ENCODE data around the gene DZIP1L.

Gene DZIP1L

DNA sequence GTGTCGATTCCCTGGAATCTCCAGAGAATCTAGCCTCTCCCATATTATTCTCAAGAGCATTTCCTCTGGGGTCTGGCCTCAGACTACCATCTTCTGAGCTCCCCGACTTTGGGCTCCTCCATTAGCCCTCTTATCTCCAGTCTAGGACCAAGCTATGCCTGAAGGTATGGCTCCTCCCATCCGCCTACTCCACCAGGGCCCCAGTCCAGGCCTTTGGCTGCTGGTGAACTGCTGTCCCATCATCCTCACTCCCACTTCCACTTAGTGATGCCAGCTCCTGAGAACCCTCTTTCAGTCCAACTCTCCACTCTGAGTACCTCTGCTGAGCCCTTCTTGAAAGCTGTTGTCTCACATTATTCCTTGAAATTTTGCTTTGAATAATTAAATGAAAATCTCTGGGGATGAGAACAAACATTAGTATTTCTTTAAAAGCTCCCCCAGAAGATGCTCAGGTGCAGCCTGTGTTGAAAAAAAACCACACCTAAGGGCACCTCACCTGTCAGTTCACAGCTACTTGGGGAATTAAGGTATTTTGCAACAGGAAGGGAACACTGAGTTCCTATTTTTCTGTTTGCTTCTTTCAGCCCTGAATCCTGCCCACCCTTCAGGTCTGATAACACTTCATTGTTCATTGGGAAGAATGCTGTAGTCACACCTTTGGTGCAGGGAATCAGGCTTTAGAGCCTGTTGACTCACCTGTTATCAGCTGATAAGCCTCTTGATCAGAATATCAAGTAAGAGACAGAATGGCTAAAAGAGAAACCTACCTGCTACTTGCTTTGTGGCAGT lies 95.9 kb downstream of the DZIP1L start:
- TF ChIP-seq, protein P1, sequence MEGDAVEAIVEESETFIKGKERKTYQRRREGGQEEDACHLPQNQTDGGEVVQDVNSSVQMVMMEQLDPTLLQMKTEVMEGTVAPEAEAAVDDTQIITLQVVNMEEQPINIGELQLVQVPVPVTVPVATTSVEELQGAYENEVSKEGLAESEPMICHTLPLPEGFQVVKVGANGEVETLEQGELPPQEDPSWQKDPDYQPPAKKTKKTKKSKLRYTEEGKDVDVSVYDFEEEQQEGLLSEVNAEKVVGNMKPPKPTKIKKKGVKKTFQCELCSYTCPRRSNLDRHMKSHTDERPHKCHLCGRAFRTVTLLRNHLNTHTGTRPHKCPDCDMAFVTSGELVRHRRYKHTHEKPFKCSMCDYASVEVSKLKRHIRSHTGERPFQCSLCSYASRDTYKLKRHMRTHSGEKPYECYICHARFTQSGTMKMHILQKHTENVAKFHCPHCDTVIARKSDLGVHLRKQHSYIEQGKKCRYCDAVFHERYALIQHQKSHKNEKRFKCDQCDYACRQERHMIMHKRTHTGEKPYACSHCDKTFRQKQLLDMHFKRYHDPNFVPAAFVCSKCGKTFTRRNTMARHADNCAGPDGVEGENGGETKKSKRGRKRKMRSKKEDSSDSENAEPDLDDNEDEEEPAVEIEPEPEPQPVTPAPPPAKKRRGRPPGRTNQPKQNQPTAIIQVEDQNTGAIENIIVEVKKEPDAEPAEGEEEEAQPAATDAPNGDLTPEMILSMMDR (conservative IDR thresholded peaks at IDR 0.05; ENCODE audit: low read depth), result no peak
- POLR2A ChIA-PET (ENCODE audit: low non-redundant PET), result no interaction called here
- CTCF ChIA-PET, result interaction anchor here (0.5 to 0.7 kb wide), 2 partner anchors 161 to 626 kb away, joined by 3 to 5 read pairs; no protein-coding TSS in a partner anchor

DNA sequence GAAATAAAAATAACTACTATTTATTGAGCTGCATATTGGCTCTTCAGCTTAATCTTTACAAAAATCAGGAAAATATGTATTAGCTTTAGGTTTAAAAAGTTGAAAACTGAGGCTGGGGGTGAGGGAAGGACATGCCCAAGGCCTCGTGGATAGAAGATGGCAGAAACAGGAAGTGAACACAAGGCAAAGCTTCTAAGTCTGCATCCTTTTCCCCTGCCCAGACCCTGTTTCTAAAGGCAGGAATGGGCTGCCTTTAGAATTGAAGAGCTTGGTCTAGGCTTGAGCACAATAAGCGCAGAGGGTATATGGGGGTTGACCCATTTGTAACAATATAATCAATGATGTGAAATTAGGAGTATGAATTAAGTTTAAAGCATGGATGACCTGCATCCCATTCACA lies 99.3 kb downstream of the DZIP1L start:
- H3K27ac ChIP-seq, result no peak overlapping the region
- no peak for DNase-seq (ENCODE audit: low spot score)
- ChIA-PET CTCF (interaction anchor here (0.6 kb wide), 1 partner anchor 761 kb away, joined by 4 read pairs; no protein-coding TSS in a partner anchor), POLR2A (ENCODE audit: low non-redundant PET) (no interaction called here)
- TF ChIP-seq, protein P1 (conservative IDR thresholded peaks at IDR 0.05; ENCODE audit: low read depth), result no peak

More for the DNA sequence above, 95.9 kb downstream of the DZIP1L start:
- DNase-seq (ENCODE audit: low spot score), result no peak
- H3K27ac ChIP-seq, result no peak overlapping the region

DNA sequence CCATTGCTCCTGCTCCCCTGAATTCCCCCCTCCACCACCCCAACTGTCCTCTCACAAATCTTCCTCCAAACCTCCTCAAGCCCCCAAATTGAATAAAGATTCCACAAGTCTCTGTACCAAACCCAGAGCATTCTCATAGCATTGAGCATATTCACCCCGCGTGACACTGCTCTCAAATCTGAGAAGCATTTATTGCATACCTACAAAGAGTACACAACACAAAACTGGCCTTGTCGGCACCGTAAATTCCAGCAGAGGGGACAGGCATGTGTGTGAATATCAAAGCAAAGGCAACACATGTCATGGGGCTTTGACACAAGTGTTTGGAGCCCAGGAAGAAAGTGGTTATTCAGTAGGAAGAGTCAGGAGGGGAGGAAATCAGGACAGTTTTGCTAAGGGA lies 102.9 kb downstream of the DZIP1L start:
- ChIA-PET POLR2A (ENCODE audit: low non-redundant PET) (no interaction called here), CTCF (no interaction called here)
- DNase-seq (ENCODE audit: low spot score), result no peak
- H3K27ac ChIP-seq, result no peak overlapping the region
- TF ChIP-seq, protein P1 (conservative IDR thresholded peaks at IDR 0.05; ENCODE audit: low read depth), result no peak

Data from RWPE1 (cell line).